Esophagus muscularis mucosa (tissue), 3 donors: ENCODE results near the gene ST3GAL5.

Experiments used
- POLR2A ChIP-seq: fragments of 450-650 bp; IDR thresholded peaks from one replicate; pipeline ENCODE4 v1.6.1; 2017; ENCODE audit warnings: antibody characterized with exemption, moderate library complexity, mild to moderate bottlenecking, low read depth
- POLR2AphosphoS5 ChIP-seq, 2 donors: sonication (generic); formaldehyde crosslinking; IDR thresholded peaks; one replicate each; pipeline ENCODE4 v1.6.1; 2017; ENCODE audit warnings: antibody characterized with exemption in 2 of 2
- TF ChIP-seq, protein P1 (sequence below), 3 experiments: fragments of 200-600 bp in 2 of 3; fragments of 450-650 bp in 1 of 3; sonication (generic) in 2 of 3; IDR thresholded peaks; one replicate each; pipeline ENCODE4 v1.5.1; 2017 to 2019; ENCODE audit warnings: antibody characterized with exemption in 3 of 3, mild to moderate bottlenecking in 2 of 3, moderate library complexity in 1 of 3

DNA sequence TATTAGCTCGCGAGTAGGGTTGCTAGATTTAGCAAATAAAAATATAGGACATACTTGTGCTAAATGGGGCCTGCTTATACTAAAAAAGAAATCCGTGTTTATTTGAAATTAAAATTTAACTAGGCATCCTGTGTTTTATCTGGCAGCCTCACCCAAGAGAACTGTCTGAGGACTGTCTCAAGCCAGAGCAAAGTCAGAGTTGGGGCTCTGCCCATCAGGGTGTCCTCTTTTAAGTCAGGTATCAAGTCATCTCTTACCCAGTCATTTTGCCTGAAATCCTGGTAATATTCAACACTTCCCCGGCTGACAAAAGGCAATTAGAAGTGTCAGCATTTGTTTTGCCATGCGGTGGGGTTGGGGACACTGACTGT lies 48.3 kb upstream of the ST3GAL5 start:
- TF ChIP-seq, protein P1, sequence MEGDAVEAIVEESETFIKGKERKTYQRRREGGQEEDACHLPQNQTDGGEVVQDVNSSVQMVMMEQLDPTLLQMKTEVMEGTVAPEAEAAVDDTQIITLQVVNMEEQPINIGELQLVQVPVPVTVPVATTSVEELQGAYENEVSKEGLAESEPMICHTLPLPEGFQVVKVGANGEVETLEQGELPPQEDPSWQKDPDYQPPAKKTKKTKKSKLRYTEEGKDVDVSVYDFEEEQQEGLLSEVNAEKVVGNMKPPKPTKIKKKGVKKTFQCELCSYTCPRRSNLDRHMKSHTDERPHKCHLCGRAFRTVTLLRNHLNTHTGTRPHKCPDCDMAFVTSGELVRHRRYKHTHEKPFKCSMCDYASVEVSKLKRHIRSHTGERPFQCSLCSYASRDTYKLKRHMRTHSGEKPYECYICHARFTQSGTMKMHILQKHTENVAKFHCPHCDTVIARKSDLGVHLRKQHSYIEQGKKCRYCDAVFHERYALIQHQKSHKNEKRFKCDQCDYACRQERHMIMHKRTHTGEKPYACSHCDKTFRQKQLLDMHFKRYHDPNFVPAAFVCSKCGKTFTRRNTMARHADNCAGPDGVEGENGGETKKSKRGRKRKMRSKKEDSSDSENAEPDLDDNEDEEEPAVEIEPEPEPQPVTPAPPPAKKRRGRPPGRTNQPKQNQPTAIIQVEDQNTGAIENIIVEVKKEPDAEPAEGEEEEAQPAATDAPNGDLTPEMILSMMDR (IDR thresholded peaks at IDR 0.05) = no peak
- TF ChIP-seq POLR2A = no peak
- TF ChIP-seq POLR2AphosphoS5 (IDR thresholded peaks at IDR 0.05) = no peak
